ENCODE results near the gene ADD3. TPM values are rescaled to one million over a fixed set of nuclear protein-coding genes. Genes with fewer than 3 reads are reported as not detected.
A peak's percentile ranks its signal among the peaks of the same experiment; 100 is the strongest.

The ADD3 gene
- total and polyA plus RNA-seq, 9 donors = 65.3 to 110 (median 81.0) TPM

- DNase-seq = peak; percentile 36 to 70 (median 49)
- no peak overlapping the region for H3K4me3 ChIP-seq
- TF ChIP-seq EP300 (IDR thresholded peaks at IDR 0.05) (no peak), CTCF (IDR thresholded peaks at IDR 0.05) (peak; percentile 34 to 60 (median 44))
- peaks cover 10% of the 10 kb centered on the region for H3K4me1 ChIP-seq (ENCODE audit: insufficient read depth)
- 45 to 56% (median 48%) methylated on average over 6 of the region's 6 CpGs for WGBS, 3 donors
- H3K27ac ChIP-seq = peak overlapping the region in 1 of 2 donors; percentile 20
- no peaks in the 10 kb centered on the region for H3K36me3 ChIP-seq
- H3K27me3 ChIP-seq = no peaks in the 10 kb centered on the region
- no peaks in the 10 kb centered on the region for H3K9me3 ChIP-seq
- intact Hi-C loops (cut with DNase I) = no loop called here
Measured at GRCh38 chr10:109978481-109978880, 29.3 kb upstream of the ADD3 start.

- peaks cover 10% of the 10 kb centered on the region for H3K4me1 ChIP-seq (ENCODE audit: insufficient read depth)
- H3K4me3 ChIP-seq = no peak overlapping the region
- TF ChIP-seq POLR2A (IDR thresholded peaks at IDR 0.05) = no peak
- TF ChIP-seq CTCF (IDR thresholded peaks at IDR 0.05) = no peak
- no peak for TF ChIP-seq EP300 (IDR thresholded peaks at IDR 0.05)
- 32 to 44% (median 36%) methylated on average over 2 of the region's 2 CpGs for WGBS, 3 donors
- H3K9me3 ChIP-seq = no peaks in the 10 kb centered on the region
- DNase-seq = no peak
- H3K27me3 ChIP-seq = no peaks in the 10 kb centered on the region
- intact Hi-C loops (cut with DNase I) = no loop called here
- H3K36me3 ChIP-seq = no peaks in the 10 kb centered on the region
- peak overlapping the region in 1 of 2 donors; percentile 20 for H3K27ac ChIP-seq
Measured at GRCh38 chr10:109979215-109979614, 28.6 kb upstream of the ADD3 start.

- TF ChIP-seq POLR2A (IDR thresholded peaks at IDR 0.05) (no peak), EP300 (IDR thresholded peaks at IDR 0.05) (no peak), CTCF (IDR thresholded peaks at IDR 0.05) (no peak)
- Histone ChIP-seq H3K27ac (peak overlapping the region in 1 of 2 donors; percentile 60), H3K9me3 (no peaks in the 10 kb centered on the region), H3K4me1 (ENCODE audit: insufficient read depth) (peaks cover 10% of the 10 kb centered on the region), H3K4me3 (no peak overlapping the region), H3K27me3 (no peaks in the 10 kb centered on the region), H3K36me3 (no peaks in the 10 kb centered on the region)
- WGBS, 3 donors = 8 to 16% (median 9%) methylated on average over 2 of the region's 2 CpGs
- intact Hi-C loops (cut with DNase I) = no loop called here
- DNase-seq = no peak
Measured at GRCh38 chr10:109981650-109982049, 26.1 kb upstream of the ADD3 start.

GRCh38 chr10:109982123-109982522, 25.7 kb upstream of the ADD3 start:
- Histone ChIP-seq H3K36me3 (no peaks in the 10 kb centered on the region), H3K9me3 (no peaks in the 10 kb centered on the region), H3K27me3 (no peaks in the 10 kb centered on the region), H3K4me3 (no peak overlapping the region), H3K27ac (peak overlapping the region in 1 of 2 donors; percentile 60), H3K4me1 (ENCODE audit: insufficient read depth) (peaks cover 10% of the 10 kb centered on the region)
- intact Hi-C loops (cut with DNase I) = no loop called here
- TF ChIP-seq EP300 (IDR thresholded peaks at IDR 0.05) = no peak
- TF ChIP-seq POLR2A (IDR thresholded peaks at IDR 0.05) = no peak
- DNase-seq = no peak
- 6 to 16% (median 7%) methylated on average over 3 of the region's 3 CpGs for WGBS, 3 donors

- TF ChIP-seq CTCF (IDR thresholded peaks at IDR 0.05) = no peak
- TF ChIP-seq EP300 (IDR thresholded peaks at IDR 0.05) = no peak
- no peak for TF ChIP-seq POLR2A (IDR thresholded peaks at IDR 0.05)
- no peak for DNase-seq
- H3K4me1 ChIP-seq (ENCODE audit: insufficient read depth) = peaks cover 10% of the 10 kb centered on the region
- 24 to 31% (median 30%) methylated on average over 1 of the region's 1 CpG for WGBS, 3 donors
- H3K4me3 ChIP-seq = no peak overlapping the region
- H3K36me3 ChIP-seq = no peaks in the 10 kb centered on the region
- H3K27ac ChIP-seq = peak overlapping the region in 1 of 2 donors; percentile 28
- H3K9me3 ChIP-seq = no peaks in the 10 kb centered on the region
- intact Hi-C loops (cut with DNase I) = no loop called here
- H3K27me3 ChIP-seq = no peaks in the 10 kb centered on the region
Measured at GRCh38 chr10:109982812-109983211, 25.0 kb upstream of the ADD3 start.

Data from ovary (tissue), 9 donors.